Spinal cord (tissue), 10 donors: Measurements from ENCODE around the gene RAI1. TPM values are rescaled to one million over a fixed set of nuclear protein-coding genes. Genes with fewer than 3 reads are reported as not detected.
"Not testable (repeated sequence)": the region's sequence is repeated elsewhere in the genome, so short reads cannot be mapped to it uniquely, and the experiment has no call there.

Experiments
- DNase-seq, 6 donors: peaks; one replicate each; pipeline versions ENCODE4 v3.0.0 to v3.0.0-alpha.2; 2013 to 2015; ENCODE audit warnings: low spot score in 6 of 6, low read depth in 4 of 6
- H3K27ac ChIP-seq: one replicate; pipeline ENCODE4 v1.5.1; 2013; ENCODE audit warnings: low read depth, low read length, control low read depth
- H3K27me3 ChIP-seq: one replicate; pipeline ENCODE4 v1.6.1; 2013; ENCODE audit warnings: low read length; ENCODE audit not compliant: control insufficient read depth, insufficient read depth
- H3K36me3 ChIP-seq: one replicate; pipeline ENCODE4 v1.6.1; 2013; ENCODE audit warnings: low read length; ENCODE audit not compliant: control insufficient read depth, insufficient read depth
- H3K4me1 ChIP-seq: one replicate; pipeline ENCODE4 v1.6.1; 2013; ENCODE audit warnings: low read length; ENCODE audit not compliant: control insufficient read depth, insufficient read depth
- H3K4me3 ChIP-seq: one replicate; pipeline ENCODE4 v1.5.1; 2013; ENCODE audit warnings: low read depth, low read length, control low read depth
- H3K9me3 ChIP-seq: one replicate; pipeline ENCODE4 v1.6.1; 2013; ENCODE audit warnings: low read length; ENCODE audit not compliant: control insufficient read depth, insufficient read depth
- WGBS: methylation state at CpG from one replicate; pipeline ENCODE4 v1.1.5; 2013; ENCODE audit warnings: missing lambda C conversion rate; ENCODE audit not compliant: insufficient coverage; 5-methylcytosine and 5-hydroxymethylcytosine counted together
- polyA plus RNA-seq, 2 donors: library from polyadenylated mRNA; unstranded; fragments of 120-200 nt; gene quantifications; one replicate each; pipeline ENCODE4 v1.2.1, GENCODE V29; 2013; ENCODE audit not compliant: insufficient read length in 2 of 2
- total RNA-seq, 2 donors: library from RNA; depleted of rRNA in 1 of 2; stranded (reverse); fragments of 120-200 nt in 1 of 2; fragments of >200 nt in 1 of 2; gene quantifications; one replicate each; pipeline versions ENCODE4 v1.2.3 to v1.2.4, GENCODE V29; 2013 to 2014
- donor health status: healthy.

Gene RAI1
- total and polyA plus RNA-seq, 4 donors: 12.5 to 45.2 (median 25.3) TPM

DNA sequence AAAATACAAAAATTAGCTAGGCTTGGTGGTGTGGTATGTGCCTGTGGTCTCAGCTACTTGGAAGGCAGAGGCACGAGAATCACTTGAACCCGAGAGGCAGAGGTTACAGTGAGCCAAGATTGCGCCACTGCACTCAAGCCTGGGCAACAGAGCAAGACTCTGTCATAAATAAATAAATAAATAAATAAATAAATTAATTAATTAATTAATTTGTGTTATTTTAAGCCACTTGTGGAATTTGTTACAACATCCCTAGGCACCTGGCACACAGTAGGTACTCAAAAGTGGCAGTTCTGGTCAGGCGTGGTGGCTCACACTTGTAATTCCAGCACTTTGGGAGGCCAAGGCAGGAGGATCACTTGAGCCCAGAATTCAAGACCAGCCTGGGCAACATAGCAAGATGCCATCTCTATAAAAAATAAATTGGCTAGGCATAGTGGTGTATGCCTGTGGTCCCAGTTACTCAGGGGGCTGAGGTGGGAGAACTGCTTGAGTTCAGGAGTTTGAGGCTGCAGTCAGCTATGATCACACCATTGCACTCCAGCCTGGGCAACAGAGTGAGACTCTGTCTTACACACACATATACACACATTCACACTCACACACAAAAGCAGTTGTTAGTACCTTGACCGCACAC, 3.1 kb upstream of the RAI1 start:
- 97% methylated on average over 2 of the region's 5 CpGs for WGBS
- not testable (repeated sequence) for H3K4me3 ChIP-seq, DNase-seq, H3K4me1 ChIP-seq, H3K27me3 ChIP-seq, H3K9me3 ChIP-seq, H3K27ac ChIP-seq, H3K36me3 ChIP-seq

DNA sequence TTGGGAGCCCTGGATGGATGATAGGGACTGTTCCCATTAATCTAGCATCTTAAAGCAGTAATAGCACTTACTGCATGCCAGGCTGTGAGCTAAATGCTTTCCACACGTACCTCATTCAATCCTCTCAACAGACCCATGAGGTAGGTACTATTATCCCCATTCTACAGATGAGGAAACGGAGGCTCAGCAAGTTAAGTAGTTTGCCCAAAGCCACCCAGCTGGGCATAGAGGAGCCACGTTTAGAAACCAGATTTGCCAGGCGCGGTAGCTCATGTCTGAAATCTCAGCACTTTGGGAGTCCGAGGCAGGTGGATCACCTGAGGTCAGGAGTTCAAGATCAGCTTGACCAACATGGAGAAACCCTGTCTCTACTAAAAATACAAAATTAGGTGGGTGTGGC, 2.0 kb upstream of the RAI1 start:
- no peaks in the 10 kb centered on the region for H3K36me3 ChIP-seq
- H3K9me3 ChIP-seq: no peaks in the 10 kb centered on the region
- H3K27ac ChIP-seq: no peak overlapping the region
- peaks cover 17% of the 10 kb centered on the region for H3K4me1 ChIP-seq
- 94% methylated on average over 5 of the region's 6 CpGs for WGBS
- no peak overlapping the region for H3K4me3 ChIP-seq
- DNase-seq: no peak
- H3K27me3 ChIP-seq: peaks cover 4% of the 10 kb centered on the region

GRCh38 chr17:17679748-17680147, 1.5 kb upstream of the RAI1 start:
- H3K9me3 ChIP-seq: no peaks in the 10 kb centered on the region
- H3K36me3 ChIP-seq: no peaks in the 10 kb centered on the region
- WGBS: 86% methylated on average over 5 of the region's 6 CpGs
- no peak overlapping the region for H3K4me3 ChIP-seq
- no peak for DNase-seq
- peaks cover 4% of the 10 kb centered on the region for H3K27me3 ChIP-seq
- peaks cover 21% of the 10 kb centered on the region for H3K4me1 ChIP-seq
- no peak overlapping the region for H3K27ac ChIP-seq

GRCh38 chr17:17680477-17681186, 626 bp upstream of the RAI1 start:
- Histone ChIP-seq H3K27ac (no peak overlapping the region), H3K36me3 (no peaks in the 10 kb centered on the region), H3K27me3 (peaks cover 4% of the 10 kb centered on the region), H3K4me3 (no peak overlapping the region), H3K4me1 (peaks cover 29% of the 10 kb centered on the region), H3K9me3 (no peaks in the 10 kb centered on the region)
- 44% methylated on average over 11 of the region's 12 CpGs for WGBS
- peak in 1 of 6 donors; percentile 38 for DNase-seq

- DNase-seq: peak in 2 of 6 donors; percentile 65 to 73
- H3K9me3 ChIP-seq: no peaks in the 10 kb centered on the region
- H3K36me3 ChIP-seq: no peaks in the 10 kb centered on the region
- H3K4me3 ChIP-seq: peak overlapping the region; percentile 75
- peak overlapping the region; percentile 89 for H3K27ac ChIP-seq
- WGBS: under 1% methylated on average over 66 of the region's 68 CpGs
- peaks cover 2% of the 10 kb centered on the region for H3K27me3 ChIP-seq
- peaks cover 41% of the 10 kb centered on the region for H3K4me1 ChIP-seq
These were observed 560 bp downstream of the RAI1 start for GRCh38 chr17:17681744-17682292.

DNA sequence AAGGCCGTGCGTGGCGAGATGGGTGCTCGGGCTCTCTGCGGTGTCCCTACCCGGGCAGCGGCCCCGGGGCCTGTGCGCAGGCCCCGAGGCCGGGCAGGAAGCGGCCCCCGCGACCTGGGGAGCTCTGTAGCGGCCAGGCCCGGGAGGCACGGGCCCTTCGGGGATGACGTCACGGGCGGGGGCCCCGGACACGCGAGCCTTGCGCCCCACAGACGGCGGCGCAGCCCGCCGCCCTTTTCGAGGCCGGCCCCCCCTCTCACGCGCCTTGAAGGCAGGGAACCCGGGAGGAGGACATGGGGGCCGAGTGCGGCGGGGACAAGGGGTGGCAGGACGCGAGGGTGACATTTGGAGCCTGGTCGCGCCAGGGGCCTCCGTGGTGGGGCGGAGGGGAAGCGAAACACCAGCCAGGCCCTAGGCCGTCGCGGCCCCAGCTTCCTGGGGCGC, 1.1 kb downstream of the RAI1 start:
- Histone ChIP-seq H3K27me3 (peaks cover 2% of the 10 kb centered on the region), H3K9me3 (no peaks in the 10 kb centered on the region), H3K36me3 (peaks cover 3% of the 10 kb centered on the region), H3K27ac (peak overlapping the region; percentile 89), H3K4me3 (peak overlapping the region; percentile 75), H3K4me1 (peaks cover 46% of the 10 kb centered on the region)
- peak in 1 of 6 donors; percentile 71 for DNase-seq
- WGBS: 0% methylated on average over 49 of the region's 49 CpGs

DNA sequence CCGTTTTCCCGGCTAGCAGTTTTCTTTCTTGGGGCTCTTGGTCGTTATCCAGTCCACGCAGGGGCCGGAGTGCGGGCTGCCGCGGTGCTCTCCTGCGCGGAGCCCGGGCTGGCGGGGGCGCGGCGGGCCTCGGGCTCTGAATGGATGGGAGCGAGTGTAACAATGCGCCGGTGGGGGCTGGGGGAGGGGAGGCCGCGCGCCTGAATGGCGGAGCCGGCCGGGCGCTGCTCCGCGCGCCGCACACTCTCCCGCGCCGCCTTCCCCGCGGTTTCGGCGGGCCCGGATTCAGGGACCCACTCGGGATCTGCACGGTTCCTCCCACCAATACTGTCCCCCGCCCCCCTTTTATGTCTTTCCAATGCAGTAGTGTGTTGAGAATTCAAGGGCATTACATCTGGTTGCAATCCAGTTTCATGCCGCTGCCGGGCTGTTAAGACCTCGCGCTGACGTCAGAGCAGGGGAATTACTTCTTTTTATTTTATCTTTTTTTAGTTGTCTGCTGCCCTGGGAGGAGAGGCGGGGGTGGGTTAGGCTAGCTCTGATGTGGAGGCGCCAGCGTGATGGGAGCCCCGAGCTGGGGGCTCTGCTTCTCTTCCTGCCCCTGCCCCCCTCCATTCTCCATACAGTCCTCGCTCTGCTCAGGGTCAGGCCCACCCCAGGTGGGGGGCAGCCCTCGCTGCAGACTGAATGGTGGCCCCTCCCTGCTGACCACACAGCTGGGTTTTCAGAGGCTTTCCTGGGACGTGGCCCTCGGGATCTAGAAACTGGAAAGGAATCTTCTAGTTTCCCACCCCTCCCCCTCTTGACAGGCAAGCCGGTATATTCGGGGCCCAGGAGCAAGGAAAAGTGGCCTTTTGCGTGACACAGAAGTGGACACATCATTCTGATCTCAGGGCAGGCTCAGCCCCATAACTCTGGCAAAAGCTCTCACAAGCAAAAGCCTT, 1.8 kb downstream of the RAI1 start:
- peaks cover 2% of the 10 kb centered on the region for H3K27me3 ChIP-seq
- peak in 2 of 6 donors; percentile 87 to 93 for DNase-seq
- peak overlapping the region; percentile 89 for H3K27ac ChIP-seq
- H3K36me3 ChIP-seq: peaks cover 3% of the 10 kb centered on the region
- H3K4me1 ChIP-seq: peaks cover 47% of the 10 kb centered on the region
- under 1% methylated on average over 43 of the region's 57 CpGs for WGBS
- peak overlapping the region; percentile 75 for H3K4me3 ChIP-seq
- H3K9me3 ChIP-seq: no peaks in the 10 kb centered on the region

- WGBS: 79% methylated on average over 2 of the region's 7 CpGs
- peaks cover 3% of the 10 kb centered on the region for H3K36me3 ChIP-seq
- no peaks in the 10 kb centered on the region for H3K9me3 ChIP-seq
- H3K4me1 ChIP-seq: peaks cover 47% of the 10 kb centered on the region
- H3K27me3 ChIP-seq: no peaks in the 10 kb centered on the region
- DNase-seq: no peak
- H3K4me3 ChIP-seq: peak overlapping the region; percentile 75
- peak overlapping the region; percentile 89 for H3K27ac ChIP-seq
These were observed 2.6 kb downstream of the RAI1 start for GRCh38 chr17:17683710-17684365.
